RKO (cell line): ENCODE results near the gene RER1.
"Not testable (repeated sequence)": the region's sequence is repeated elsewhere in the genome, so short reads cannot be mapped to it uniquely, and the experiment has no call there.

ENCODE experiments used
- DNase-seq: peaks from one replicate; pipeline ENCODE4 v3.0.0-alpha.2; 2016; ENCODE audit warnings: low spot score

The RER1 gene

GRCh38 chr1:2427976-2428375 lies 36.3 kb downstream of the RER1 start:
- DNase-seq, result no peak

GRCh38 chr1:2428490-2428889 lies 36.8 kb downstream of the RER1 start:
- DNase-seq, result no peak

- no peak for DNase-seq
Measured at GRCh38 chr1:2429780-2430591, 38.3 kb downstream of the RER1 start.

- DNase-seq, result no peak
Measured at GRCh38 chr1:2430592-2430973, 38.9 kb downstream of the RER1 start.

- DNase-seq, result no peak
Measured at GRCh38 chr1:2431103-2431502, 39.5 kb downstream of the RER1 start.

- no peak for DNase-seq
Measured at GRCh38 chr1:2431518-2431917, 39.9 kb downstream of the RER1 start.

- no peak for DNase-seq
Measured at GRCh38 chr1:2432441-2432844, 40.8 kb downstream of the RER1 start.

GRCh38 chr1:2433196-2433595 lies 41.6 kb downstream of the RER1 start:
- no peak for DNase-seq

- no peak for DNase-seq
Measured at GRCh38 chr1:2433936-2434655, 42.5 kb downstream of the RER1 start.

GRCh38 chr1:2435091-2435490 lies 43.5 kb downstream of the RER1 start:
- no peak for DNase-seq

GRCh38 chr1:2435746-2436355 lies 44.2 kb downstream of the RER1 start:
- no peak for DNase-seq

- DNase-seq, result no peak
Measured at GRCh38 chr1:2436876-2437275, 45.2 kb downstream of the RER1 start.

- no peak for DNase-seq
Measured at GRCh38 chr1:2437617-2438016, 46.0 kb downstream of the RER1 start.

- DNase-seq, result no peak
Measured at GRCh38 chr1:2438038-2438437, 46.4 kb downstream of the RER1 start.

- no peak for DNase-seq
Measured at GRCh38 chr1:2438641-2439040, 47.0 kb downstream of the RER1 start.

GRCh38 chr1:2439369-2439768 lies 47.7 kb downstream of the RER1 start:
- DNase-seq, result no peak

GRCh38 chr1:2440346-2440745 lies 48.7 kb downstream of the RER1 start:
- not testable (repeated sequence) for DNase-seq

GRCh38 chr1:2441746-2442145 lies 50.1 kb downstream of the RER1 start:
- DNase-seq, result no peak

- no peak for DNase-seq
Measured at GRCh38 chr1:2442661-2443060, 51.0 kb downstream of the RER1 start.

- no peak for DNase-seq
Measured at GRCh38 chr1:2443277-2444137, 51.9 kb downstream of the RER1 start.

- DNase-seq, result no peak
Measured at GRCh38 chr1:2444138-2444591, 52.5 kb downstream of the RER1 start.

- no peak for DNase-seq
Measured at GRCh38 chr1:2445162-2445822, 53.7 kb downstream of the RER1 start.
